Fibroblast of the conjunctiva (primary cell): ENCODE results near the gene NUDT9.
"Not testable (repeated sequence)": the region's sequence is repeated elsewhere in the genome, so short reads cannot be mapped to it uniquely, and the experiment has no call there.

Experiments
- DNase-seq: peaks from one replicate; pipeline ENCODE4 v3.0.0-alpha.2; 2010; ENCODE audit warnings: low read depth

The NUDT9 gene, protein sequence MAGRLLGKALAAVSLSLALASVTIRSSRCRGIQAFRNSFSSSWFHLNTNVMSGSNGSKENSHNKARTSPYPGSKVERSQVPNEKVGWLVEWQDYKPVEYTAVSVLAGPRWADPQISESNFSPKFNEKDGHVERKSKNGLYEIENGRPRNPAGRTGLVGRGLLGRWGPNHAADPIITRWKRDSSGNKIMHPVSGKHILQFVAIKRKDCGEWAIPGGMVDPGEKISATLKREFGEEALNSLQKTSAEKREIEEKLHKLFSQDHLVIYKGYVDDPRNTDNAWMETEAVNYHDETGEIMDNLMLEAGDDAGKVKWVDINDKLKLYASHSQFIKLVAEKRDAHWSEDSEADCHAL

DNA sequence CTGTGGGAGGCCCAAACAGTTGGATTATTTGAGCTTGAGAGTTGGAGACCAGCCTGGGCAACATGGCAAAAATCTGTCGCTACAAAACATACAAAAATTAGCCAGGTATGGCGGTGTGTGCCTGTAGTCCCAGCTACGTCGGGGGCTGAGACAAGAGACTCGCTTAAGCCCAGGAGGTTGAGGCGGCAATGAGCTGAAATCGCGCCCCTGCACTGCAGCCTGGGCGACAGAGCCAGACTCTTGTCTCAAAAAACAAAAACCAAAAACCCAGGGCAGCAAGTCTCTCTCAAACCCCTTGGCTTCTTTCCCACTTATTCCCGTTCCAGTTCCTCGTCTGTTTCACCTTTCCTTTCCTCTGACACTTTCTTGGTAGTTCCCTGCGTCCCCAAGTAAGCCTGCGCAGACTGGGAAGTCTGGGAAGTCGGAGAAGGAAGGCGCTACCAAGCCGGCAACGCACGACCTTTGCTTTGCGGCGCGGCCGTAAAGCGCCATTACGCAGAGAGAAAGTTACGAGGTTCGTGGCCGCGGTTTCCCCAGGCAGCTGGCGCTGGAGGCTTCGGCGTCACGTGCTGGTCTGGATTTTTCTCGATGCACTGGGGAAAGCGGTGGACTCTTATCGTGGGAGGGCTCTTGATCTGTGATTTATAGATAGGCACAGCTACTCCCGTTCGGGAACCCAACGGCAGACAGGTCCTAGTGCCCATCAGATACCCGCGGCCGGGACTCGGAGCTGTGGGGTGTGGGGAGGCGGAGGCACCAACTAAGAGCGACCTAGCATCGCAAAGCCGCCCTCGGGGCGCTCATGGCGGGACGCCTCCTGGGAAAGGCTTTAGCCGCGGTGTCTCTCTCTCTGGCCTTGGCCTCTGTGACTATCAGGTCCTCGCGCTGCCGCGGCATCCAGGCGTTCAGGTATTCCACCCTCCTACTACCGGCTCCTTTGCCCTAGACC lies at the start of gene NUDT9:
NUDT9 (plus strand) TSS at position 470 of the 949 bp plus-strand sequence; CDS start at position 803, 333 bp downstream.
- peak; percentile 86 for DNase-seq

DNA sequence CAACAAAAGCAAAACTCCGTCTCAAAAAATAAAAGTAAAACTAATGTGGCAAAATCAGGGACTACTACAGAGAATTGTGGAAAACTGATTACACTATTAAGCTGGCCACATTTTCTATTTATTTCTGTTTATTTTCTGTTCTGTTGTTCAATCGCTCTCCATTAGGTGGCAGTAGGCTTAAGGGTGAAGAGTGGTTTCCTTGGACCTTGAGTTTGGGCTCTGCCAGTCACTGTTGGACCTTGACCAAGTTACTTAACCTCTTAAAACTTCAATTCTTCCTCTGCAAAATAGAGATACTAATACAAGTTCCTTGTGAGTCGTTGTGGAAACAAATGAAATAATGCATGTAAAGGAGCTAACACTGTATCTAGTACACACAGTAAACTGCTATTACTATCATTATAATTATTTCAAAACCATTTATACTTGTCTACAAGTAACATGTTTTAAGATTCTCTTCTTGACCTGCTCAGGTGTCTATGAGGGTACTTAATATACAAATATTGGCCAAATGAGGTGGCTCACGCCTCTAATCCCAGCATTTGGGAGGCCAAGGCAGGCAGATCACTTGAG lies 46.6 kb upstream of the NUDT9 start:
- DNase-seq = peak; percentile 89

DNA sequence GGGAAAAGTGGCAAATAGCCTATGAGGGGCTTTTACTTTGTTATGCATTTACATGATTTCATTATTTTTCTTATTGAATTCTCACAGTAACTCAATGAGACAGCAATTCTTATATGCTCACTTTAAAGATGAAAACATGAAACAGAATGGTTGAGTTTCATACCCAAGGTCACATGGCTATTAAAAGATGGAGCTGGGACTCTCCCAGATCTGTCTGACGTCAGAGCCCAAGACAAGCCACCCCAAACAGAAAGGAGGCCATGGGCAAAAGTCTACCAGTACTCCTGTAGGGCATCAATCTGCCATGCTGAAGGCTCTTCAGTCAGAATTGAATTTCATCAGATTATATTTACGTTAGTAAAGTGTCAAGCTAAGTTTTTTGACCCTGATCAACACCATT lies 44.6 kb upstream of the NUDT9 start:
- no peak for DNase-seq

DNA sequence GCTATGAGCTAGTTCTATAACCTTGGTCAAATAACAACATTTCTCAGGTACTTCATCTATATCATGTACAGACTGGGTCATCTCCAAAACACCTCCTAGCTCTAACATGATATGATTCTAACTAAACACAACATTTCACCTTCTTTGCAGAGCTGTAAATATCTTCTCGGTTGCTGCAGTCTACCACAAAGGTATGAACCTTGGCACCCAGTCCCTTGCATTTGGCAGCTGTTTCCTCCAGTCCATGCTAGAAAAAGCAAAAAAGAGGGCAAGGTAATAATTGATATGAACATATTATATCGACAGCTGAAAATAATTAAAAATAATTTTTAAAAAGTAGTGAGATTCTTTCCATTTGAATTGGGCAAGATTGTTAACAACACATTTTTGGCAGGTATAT lies 40.3 kb upstream of the NUDT9 start:
- no peak for DNase-seq

DNA sequence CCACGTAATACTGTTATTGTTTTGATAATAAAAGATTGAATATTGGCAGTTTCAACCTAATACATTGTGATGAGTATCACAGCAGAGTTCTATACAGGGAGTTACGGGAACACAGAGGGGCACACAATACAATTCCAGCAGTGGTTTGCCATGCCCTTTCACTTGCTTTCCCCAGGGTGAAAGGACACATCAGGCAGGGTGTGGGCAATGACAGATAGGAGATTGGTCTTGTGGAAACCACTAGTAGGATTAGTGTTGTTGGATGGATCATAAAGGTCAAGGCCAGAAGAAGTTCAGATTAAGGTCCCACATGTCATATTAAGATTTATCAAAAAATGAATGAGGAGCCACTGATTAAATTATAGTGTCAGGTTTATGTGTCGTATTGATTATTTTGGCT lies 39.4 kb upstream of the NUDT9 start:
- no peak for DNase-seq

DNA sequence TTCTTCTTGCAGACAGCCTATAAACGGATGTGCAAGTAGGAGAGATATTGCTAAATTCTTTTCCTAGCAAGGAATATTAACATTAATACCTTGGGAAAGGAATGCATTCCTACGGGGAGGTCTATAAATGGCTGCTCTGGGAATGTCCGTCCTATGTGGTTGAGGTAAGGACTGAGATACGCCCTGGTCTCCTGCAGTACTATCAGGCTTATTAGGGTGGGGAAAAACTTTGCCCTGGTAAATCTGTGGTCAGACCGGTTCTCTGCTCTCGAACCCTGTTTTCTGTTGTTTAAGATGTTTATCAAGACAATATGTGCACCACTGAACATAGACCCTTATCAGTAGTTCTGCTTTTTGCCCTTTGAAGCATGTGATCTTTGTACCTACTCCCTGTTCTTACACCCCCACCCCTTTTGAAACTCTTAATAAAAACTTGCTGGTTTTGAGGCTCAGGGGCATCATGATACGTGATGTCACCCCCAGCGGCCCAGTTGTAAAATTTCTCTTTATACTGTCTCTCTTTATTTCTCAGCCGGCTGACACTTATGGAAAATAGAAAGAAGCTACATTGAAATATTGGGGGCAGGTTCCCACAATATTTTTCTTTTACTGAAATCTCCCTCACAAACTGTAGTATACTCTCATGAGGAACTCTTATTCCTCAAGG lies 37.8 kb upstream of the NUDT9 start:
- not testable (repeated sequence) for DNase-seq

DNA sequence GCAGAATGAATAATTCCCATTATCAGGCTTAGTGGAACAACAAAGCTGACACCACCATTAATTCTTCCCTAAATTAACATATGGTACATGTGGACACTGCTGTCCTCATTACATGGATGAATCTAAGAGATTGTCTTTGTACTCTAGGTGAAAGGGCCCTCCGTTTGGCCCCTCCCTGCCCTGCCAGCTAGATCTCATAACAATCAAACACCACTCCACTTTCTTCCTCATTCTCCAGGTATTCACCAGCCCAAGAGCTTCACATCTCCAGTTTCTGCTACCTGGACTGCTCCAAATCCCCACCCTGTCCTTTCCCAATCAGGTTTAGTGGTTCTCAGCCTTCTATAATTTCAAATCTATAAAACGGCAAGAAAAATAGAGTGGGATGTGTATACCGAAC lies 35.1 kb upstream of the NUDT9 start:
- DNase-seq = no peak

DNA sequence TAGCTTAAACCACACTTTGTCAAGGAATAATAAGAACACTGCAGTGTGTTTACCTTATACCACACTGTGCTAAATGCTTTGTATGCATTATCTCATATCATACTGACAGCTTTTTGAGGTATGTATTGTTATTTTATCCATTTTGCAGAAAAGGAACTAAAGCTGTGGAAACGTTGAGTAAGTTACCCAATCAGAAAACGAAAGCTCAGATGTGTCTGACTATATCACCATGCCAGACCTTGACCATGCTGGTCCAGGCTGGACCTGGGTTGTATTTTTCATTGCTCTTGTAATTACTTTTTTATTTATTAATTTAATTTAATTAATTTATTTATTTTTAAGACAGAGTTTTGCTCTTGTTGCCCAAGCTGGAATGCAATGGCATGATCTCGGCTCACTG lies 33.5 kb upstream of the NUDT9 start:
- DNase-seq = no peak

DNA sequence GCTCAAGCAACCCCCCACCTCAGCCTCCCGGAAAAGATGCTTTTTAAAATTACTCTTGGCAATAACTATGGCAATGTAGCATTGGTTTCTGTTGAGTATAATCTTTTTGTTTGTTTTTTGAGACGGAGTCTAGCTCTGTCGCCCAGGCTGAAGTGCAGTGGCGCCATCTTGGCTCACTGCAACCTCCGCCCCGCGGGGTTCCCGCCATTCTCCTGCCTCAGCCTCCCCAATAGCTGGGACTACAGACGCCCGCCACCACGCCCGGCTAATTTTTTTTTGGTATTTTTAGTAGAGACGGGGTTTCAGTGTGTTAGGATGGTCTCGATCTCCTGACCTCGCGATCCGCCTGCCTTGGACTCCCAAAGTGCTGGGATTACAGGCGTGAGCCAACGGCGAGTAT lies 32.3 kb upstream of the NUDT9 start:
- DNase-seq = not testable (repeated sequence)

DNA sequence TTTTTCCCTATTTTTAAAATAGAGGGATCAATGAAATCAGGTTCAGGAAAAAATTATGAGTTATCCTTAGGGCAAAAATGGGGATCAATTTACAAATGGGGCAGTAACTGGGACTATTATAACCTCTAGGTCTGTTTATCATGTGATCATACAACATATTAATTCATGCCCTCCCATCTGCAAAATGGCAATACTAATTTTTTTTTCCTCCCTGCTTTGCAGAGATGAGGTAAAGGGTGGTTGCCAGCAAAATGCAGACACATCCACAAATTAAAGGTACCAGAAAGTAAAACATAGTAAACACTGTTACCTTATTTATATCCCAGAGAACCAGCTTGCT lies 31.9 kb upstream of the NUDT9 start:
- no peak for DNase-seq

DNA sequence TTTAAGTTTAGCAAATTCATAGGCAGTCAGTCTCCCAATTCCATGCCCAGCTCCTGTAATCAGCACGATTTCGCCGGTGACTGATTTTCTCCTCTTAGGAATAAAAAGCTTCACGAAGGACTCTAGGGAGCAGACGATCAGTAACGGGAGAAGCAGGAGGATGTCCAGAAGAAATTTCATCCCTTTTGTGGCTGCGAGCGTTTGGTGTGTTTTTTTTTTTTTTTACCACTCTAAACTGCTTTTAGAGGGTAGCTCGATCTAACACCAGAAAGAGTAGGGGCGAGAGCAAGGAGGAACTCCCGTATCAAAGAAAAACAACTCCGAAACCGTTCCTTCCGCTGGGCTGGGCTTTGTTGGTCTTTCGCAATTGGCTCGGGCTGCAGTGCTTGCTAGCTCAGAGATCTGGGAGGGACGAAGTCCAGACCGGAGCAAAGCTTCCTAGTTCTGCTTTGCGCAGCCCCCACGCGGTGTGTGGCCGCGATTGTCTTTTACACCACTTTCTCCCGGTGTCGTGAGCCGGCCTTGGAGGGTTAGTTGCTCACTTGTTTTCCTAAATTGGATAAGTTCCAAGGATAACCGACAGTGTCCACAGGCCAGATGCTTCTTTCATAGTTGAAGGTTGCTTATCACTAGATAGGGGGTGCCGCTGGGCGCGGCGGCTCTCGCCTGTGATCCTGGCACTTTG lies 31.3 kb upstream of the NUDT9 start, which contains the start of gene HSD17B11:
HSD17B11 (minus strand) TSS at position 298 of the 685 bp plus-strand sequence; CDS start at position 180, 118 bp downstream.
- peak; percentile 94 for DNase-seq

DNA sequence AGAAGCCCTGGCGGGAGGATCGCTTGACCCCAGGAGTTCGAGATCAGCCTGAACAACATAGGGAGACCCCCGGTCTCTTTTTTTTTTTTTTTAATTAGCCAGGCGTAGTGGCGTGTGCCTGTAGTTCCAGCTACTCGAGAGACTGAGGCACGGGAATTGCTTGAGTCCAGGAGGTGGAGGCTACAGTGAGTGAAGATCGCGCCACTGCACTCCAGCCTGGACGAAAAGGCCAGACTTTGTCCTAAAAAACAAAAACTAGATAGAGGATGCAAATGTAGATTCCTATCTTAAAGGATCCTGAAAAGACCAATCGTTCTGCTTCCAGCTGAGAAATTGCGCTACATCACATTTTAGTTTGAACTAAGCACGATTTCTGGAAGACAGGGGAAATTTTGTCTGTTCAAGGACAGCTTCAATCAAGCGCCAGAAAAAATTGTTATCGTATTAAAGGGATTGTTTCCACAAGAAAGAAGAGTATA lies 30.8 kb upstream of the NUDT9 start:
- no peak for DNase-seq

DNA sequence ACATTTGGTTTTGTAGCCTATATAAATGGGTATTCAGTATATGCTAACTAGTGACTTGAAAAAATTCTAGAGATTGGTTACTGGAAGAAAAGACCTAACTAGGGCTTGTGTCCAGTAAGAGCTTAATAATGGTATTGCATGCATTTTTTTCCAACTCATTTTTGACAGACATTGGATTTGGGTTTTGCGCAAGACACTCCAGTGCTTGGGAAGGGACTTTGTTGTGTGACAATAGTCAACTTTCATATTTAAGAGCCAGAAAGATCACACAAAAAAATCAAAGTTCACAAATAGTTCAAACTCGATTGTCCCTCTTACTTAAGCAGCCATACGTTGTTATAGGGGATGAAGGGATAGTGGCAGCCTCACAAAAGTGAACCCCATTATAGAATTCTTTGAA lies 30.2 kb upstream of the NUDT9 start:
- DNase-seq = no peak

DNA sequence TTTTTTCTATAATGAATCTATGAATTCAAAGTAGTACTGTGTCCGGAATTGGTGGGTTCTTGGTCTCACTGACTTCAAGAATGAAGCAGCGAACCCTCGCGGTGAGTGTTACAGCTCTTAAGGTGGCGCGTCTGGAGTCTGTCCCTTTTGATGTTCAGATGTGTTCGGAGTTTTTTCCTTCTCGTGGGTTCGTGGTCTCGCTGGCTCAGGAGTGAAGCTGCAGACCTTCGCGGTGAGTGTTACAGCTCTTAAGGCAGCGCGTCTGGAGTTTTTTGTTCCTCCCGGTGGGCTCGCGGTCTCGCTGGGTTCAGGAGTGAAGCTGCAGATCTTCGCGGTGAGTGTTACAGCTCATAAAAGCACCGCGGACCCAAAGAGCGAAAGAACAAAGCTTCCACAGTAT lies 27.3 kb upstream of the NUDT9 start:
- not testable (repeated sequence) for DNase-seq

DNA sequence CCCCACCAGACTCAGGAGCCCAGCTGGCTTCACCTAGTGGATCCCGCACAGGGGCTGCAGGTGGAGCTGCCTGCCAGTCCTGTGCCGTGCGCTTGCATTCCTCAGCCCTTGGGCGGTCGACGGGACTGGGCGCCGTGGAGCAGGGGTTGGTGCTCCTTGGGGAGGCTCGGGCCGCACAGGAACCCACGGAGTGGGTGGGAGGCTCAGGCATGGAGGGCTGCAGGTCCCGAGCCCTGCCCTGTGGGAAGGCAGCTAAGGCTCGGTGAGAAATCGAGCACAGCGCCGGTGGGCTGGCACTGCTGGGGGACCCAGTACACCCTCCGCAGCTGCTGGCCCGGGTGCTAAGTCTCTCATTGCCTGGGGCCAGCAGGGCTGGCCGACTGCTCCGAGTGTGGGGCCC lies 26.5 kb upstream of the NUDT9 start:
- not testable (repeated sequence) for DNase-seq

DNA sequence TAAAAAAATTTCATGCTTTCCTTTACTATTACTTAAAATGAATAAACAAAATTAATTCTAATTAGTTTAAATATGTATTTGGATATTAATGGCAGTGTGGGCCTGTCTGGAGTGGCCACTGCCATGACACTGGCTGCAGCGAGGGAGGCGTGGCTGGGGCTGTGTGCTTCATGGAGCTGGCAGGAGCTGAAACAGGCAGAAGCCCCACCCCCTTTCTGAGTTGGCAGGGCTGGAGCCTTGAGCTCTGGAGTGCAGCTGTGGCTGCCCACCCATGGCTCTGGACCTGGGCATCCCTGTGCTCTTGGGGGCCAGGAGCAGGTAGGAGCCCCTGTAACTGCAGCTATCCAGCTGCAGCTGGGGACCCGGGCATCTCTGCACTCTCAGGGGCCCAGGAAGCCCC lies 23.2 kb upstream of the NUDT9 start:
- no peak for DNase-seq

DNA sequence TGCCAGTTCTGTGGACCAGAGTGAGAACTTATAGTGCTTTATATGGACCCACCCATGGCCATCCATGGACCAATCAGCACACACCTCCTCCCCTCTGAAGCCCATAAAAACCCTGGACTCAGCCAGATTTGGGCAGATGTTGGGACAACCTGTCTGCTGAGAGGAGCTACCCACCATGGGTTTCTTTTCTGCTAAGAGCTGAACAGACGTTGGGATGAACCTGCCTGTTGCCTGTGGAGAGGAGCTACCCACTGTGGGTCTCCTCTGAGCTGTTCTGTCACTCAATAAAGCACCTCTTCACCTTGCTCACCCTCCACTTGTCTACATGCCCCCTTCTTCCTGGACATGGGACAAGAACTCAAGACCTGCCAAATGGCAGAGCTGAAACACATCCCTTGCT lies 22.4 kb upstream of the NUDT9 start:
- no peak for DNase-seq

DNA sequence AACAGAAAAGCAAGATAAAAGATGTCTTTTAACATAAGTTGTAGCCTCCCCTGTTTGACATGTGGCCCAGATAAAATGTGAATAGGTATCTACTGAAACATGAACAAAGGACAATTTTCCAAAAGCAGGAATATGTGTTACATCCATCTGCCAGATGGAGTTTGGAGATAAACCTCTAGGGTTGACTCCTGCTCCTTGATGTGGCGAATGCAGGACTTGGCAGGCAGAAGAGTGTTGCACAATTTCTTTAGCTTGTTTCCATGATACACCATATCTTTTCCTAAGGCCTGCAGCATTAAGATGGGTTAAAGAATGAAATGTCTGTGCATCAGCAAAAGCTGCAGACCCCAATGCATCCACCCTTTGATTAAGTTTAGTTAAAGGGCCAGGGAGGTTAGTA lies 18.6 kb upstream of the NUDT9 start:
- not testable (repeated sequence) for DNase-seq

DNA sequence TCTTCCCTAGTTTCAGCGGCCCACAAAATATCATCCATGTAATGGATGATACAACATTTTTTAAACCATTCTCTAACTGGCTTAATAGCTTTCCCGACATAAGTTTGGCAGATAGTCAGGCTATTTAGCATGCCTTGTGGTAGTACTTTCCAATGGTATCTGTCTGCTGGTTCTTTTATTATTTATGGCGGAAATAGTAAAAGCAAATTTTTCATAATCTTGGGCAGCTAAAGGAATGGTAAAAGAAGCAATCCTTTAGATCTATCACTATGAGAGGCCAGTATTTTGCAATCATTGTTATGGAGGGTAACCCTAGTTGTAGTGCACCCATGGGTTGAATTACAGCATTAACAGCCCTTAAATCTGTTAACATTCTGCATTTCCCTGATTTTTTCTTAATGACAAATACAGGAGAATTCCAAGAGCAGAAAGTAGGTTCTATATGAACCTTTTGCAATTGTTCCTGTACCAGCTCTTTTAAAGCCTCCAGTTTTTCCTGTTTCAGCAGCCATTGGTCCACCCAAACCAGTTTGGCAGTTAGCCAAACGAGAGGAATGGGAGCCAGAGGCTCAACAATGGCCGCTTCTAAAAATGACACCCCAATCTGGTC lies 17.1 kb upstream of the NUDT9 start:
- DNase-seq = no peak

DNA sequence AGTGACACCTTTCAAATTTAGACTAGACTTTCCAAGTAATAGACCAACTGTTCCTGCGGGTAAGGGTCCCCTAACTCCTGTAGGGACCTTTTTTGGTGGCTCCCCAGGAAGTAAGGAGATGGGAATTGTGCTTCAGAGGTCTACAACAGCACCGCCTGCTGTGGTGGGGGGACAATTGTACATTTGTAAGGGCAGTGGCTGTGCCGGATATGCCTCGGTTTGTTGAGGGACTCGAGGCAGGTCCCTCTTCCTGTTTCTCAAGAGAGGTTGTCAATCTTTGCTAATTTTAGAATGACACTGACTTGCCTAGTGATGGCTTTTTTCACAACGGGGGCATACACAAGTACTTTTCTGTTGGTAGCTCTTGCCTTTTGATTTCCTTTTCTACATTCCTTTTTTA lies 15.9 kb upstream of the NUDT9 start:
- no peak for DNase-seq

DNA sequence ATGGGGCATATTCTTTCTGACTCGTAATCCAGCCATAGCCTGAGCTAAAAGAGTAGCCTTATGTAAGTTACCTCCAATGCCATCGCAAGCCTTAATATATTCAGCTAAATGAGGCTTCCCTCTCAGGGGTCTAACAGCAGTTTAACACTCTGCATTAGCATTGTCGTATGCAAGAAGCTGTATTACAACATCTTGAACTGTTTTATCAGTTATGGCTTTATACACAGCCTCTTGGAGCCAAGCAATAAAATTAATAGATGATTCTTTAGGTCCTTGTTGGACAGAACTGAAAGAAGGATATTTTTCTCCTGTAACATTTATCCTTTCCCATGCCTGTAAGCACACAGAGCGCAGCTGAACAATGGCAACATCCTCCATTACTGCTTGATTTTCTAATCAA lies 15.5 kb upstream of the NUDT9 start:
- DNase-seq = not testable (repeated sequence)
